HepG2 (cell line): Measurements from ENCODE around the gene LUZP1. TPM values are rescaled to one million over a fixed set of nuclear protein-coding genes. Genes with fewer than 3 reads are reported as not detected.

Experiments
- ELF3 ChIP-seq: IDR thresholded peaks from 2 replicates; pipeline ENCODE4 v1.6.1; 2016; ENCODE audit warnings: missing genetic modification reagents, missing compliant biosample characterization
- HDAC2 ChIP-seq: sonication (generic); formaldehyde crosslinking; IDR thresholded peaks from 2 replicates; pipeline ENCODE4 v1.4.0; 2020; ENCODE audit warnings: missing genetic modification reagents
- HMG20A ChIP-seq: IDR thresholded peaks from 2 replicates; pipeline ENCODE4 v1.6.1; 2016; ENCODE audit warnings: borderline replicate concordance
- HNF4A ChIP-seq: sonication (generic); formaldehyde crosslinking; IDR thresholded peaks from 2 replicates; pipeline ENCODE4 v1.4.0; 2020; ENCODE audit warnings: missing genetic modification reagents
- LBX2 ChIP-seq: sonication (generic); formaldehyde crosslinking; IDR thresholded peaks from 2 replicates; pipeline ENCODE4 v1.5.0; 2020; ENCODE audit warnings: missing genetic modification reagents, mild to moderate bottlenecking, borderline replicate concordance
- NR2F6 ChIP-seq, 2 experiments: IDR thresholded peaks; 2 replicates each; pipeline ENCODE4 v1.6.1; 2016; ENCODE audit warnings: antibody characterized with exemption in 1 of 2, mild to moderate bottlenecking in 1 of 2
- PTBP1 ChIP-seq: fragments of 200-400 bp; formaldehyde crosslinking; IDR thresholded peaks from 2 replicates; pipeline ENCODE4 v1.6.1; 2018; ENCODE audit warnings: low read length, low read depth; ENCODE audit not compliant: poor library complexity, severe bottlenecking
- ZKSCAN8 ChIP-seq: IDR thresholded peaks from 2 replicates; pipeline ENCODE4 v1.6.1; 2016; ENCODE audit warnings: borderline replicate concordance, missing genetic modification reagents, missing compliant biosample characterization
- ZNF18 ChIP-seq: sonication (generic); formaldehyde crosslinking; IDR thresholded peaks from 2 replicates; pipeline ENCODE4 v1.8.0; 2022; ENCODE audit warnings: mild to moderate bottlenecking, missing genetic modification reagents; ENCODE audit not compliant: insufficient replicate concordance
- ZNF414 ChIP-seq: sonication (generic); formaldehyde crosslinking; IDR thresholded peaks from 2 replicates; pipeline ENCODE4 v1.5.0; 2020; ENCODE audit warnings: missing genetic modification reagents
- ZNF792 ChIP-seq: IDR thresholded peaks from 2 replicates; pipeline ENCODE4 v1.6.1; 2016
- polyA plus RNA-seq, 8 experiments: library from polyadenylated mRNA; depleted of rRNA in 3 of 8; stranded (reverse) in 7 of 8; unstranded in 1 of 8; fragments of >200 nt; fragmentation: Illumina TruSeq in 4 of 8; extraction: Trizol in 4 of 8; gene quantifications; 2 replicates each; pipeline versions ENCODE4 v1.2.1 to v1.2.3, GENCODE V29; 2011 to 2016; ENCODE audit warnings: low read depth in 4 of 8, missing spikeins in 1 of 8, mixed read lengths in 1 of 8; ENCODE audit not compliant: insufficient read depth in 1 of 8
- total RNA-seq, 5 experiments: library from RNA; depleted of rRNA; stranded (reverse); fragments of >200 nt; fragmentation: Illumina TruSeq; extraction: Trizol; gene quantifications; 2 replicates each; pipeline ENCODE4 v1.2.3, GENCODE V29; 2016; ENCODE audit warnings: low read depth in 1 of 5
- TF ChIP-seq, protein P1 (sequence below): sonication (generic); formaldehyde crosslinking; IDR thresholded peaks from 2 replicates; pipeline ENCODE4 v1.8.1; 2022; ENCODE audit warnings: mild to moderate bottlenecking, missing genetic modification reagents
- TF ChIP-seq, protein P2 (sequence below): sonication (generic); formaldehyde crosslinking; conservative IDR thresholded peaks from 2 replicates; pipeline ENCODE4 v1.4.0; 2020; ENCODE audit warnings: mild to moderate bottlenecking, missing genetic modification reagents, moderate library complexity

The LUZP1 gene
- total and polyA plus RNA-seq, 2 of the 13 experiments (the other 11 are each of a cell fraction or from before 2014, with no cell fraction given) = 6.9 to 12.7 TPM

- TF ChIP-seq, protein P1, sequence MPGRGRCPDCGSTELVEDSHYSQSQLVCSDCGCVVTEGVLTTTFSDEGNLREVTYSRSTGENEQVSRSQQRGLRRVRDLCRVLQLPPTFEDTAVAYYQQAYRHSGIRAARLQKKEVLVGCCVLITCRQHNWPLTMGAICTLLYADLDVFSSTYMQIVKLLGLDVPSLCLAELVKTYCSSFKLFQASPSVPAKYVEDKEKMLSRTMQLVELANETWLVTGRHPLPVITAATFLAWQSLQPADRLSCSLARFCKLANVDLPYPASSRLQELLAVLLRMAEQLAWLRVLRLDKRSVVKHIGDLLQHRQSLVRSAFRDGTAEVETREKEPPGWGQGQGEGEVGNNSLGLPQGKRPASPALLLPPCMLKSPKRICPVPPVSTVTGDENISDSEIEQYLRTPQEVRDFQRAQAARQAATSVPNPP (CRISPR knock-in tag) = no peak
- no peak for TF ChIP-seq LBX2 (CRISPR knock-in tag)
- peak; percentile 30; the same call in 1 of the 2 replicates for TF ChIP-seq HMG20A (CRISPR knock-in tag)
- TF ChIP-seq, protein P2, sequence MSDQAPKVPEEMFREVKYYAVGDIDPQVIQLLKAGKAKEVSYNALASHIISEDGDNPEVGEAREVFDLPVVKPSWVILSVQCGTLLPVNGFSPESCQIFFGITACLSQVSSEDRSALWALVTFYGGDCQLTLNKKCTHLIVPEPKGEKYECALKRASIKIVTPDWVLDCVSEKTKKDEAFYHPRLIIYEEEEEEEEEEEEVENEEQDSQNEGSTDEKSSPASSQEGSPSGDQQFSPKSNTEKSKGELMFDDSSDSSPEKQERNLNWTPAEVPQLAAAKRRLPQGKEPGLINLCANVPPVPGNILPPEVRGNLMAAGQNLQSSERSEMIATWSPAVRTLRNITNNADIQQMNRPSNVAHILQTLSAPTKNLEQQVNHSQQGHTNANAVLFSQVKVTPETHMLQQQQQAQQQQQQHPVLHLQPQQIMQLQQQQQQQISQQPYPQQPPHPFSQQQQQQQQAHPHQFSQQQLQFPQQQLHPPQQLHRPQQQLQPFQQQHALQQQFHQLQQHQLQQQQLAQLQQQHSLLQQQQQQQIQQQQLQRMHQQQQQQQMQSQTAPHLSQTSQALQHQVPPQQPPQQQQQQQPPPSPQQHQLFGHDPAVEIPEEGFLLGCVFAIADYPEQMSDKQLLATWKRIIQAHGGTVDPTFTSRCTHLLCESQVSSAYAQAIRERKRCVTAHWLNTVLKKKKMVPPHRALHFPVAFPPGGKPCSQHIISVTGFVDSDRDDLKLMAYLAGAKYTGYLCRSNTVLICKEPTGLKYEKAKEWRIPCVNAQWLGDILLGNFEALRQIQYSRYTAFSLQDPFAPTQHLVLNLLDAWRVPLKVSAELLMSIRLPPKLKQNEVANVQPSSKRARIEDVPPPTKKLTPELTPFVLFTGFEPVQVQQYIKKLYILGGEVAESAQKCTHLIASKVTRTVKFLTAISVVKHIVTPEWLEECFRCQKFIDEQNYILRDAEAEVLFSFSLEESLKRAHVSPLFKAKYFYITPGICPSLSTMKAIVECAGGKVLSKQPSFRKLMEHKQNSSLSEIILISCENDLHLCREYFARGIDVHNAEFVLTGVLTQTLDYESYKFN = peak; percentile 54; the same call in 1 of the 2 replicates
- no peak for TF ChIP-seq ZNF792 (CRISPR knock-in tag)
- no peak for TF ChIP-seq PTBP1
- TF ChIP-seq HDAC2 (CRISPR knock-in tag) = peak; percentile 25; the same call in 1 of the 2 replicates
- TF ChIP-seq ZNF18 (CRISPR knock-in tag) = no peak
- no peak for TF ChIP-seq ZNF414
- peak; percentile 63 for TF ChIP-seq HNF4A (CRISPR knock-in tag)
- TF ChIP-seq NR2F6 (IDR thresholded peaks at IDR 0.05) = 0 out of 2 replicates have a peak, but pooled peaks have one; percentile 11
- no peak for TF ChIP-seq NR2F6 (CRISPR knock-in tag; IDR thresholded peaks at IDR 0.05)
- TF ChIP-seq ELF3 (CRISPR knock-in tag) = 0 out of 2 replicates have a peak, but pooled peaks have one; percentile 42
- no peak for TF ChIP-seq ZKSCAN8 (CRISPR knock-in tag)
Measured at GRCh38 chr1:23123528-23123927, 45.1 kb downstream of the LUZP1 start (continued).
